GM23338 (cell line): ENCODE results near the gene IPO5. TPM values are rescaled to one million over a fixed set of nuclear protein-coding genes. Genes with fewer than 3 reads are reported as not detected.

Source experiments
- ATAC-seq: fragments of 200-7000 bp; cut with Tn5 transposase; 3 replicates; pipeline ENCODE4 v1.9.1; 2020
- DNase-seq: peaks from one replicate; pipeline ENCODE4 v3.0.0-alpha.2; 2015; ENCODE audit warnings: low spot score
- H2AFZ ChIP-seq: fragments of 200-600 bp; sonication (generic); 2 replicates; pipeline ENCODE4 v1.8.0; 2016; ENCODE audit warnings: antibody characterized with exemption, mild to moderate bottlenecking, moderate library complexity
- H3F3A ChIP-seq: fragments of 200-600 bp; sonication (generic); replicated peaks from 2 replicates; pipeline ENCODE4 v1.8.0; 2017; ENCODE audit warnings: antibody characterized with exemption, mixed run types, low read depth
- H3K27ac ChIP-seq: fragments of 200-600 bp; sonication (generic); 2 replicates; pipeline ENCODE4 v1.6.1; 2016; ENCODE audit warnings: low read depth
- H3K27me3 ChIP-seq: fragments of 200-600 bp; sonication (generic); 2 replicates; pipeline ENCODE4 v1.8.0; 2016; ENCODE audit warnings: mild to moderate bottlenecking, mixed run types, moderate library complexity; ENCODE audit not compliant: insufficient read depth
- H3K36me3 ChIP-seq: fragments of 200-600 bp; sonication (generic); 2 replicates; pipeline ENCODE4 v1.8.0; 2016; ENCODE audit warnings: mild to moderate bottlenecking; ENCODE audit not compliant: insufficient read depth
- H3K4me1 ChIP-seq: fragments of 200-600 bp; sonication (generic); 2 replicates; pipeline ENCODE4 v1.8.0; 2016; ENCODE audit warnings: mild to moderate bottlenecking, moderate library complexity; ENCODE audit not compliant: insufficient read depth
- H3K4me2 ChIP-seq: fragments of 200-600 bp; sonication (generic); 2 replicates; pipeline ENCODE4 v1.7.1; 2017; ENCODE audit warnings: mixed run types
- H3K4me3 ChIP-seq: fragments of 200-600 bp; sonication (generic); 2 replicates; pipeline ENCODE4 v1.6.1; 2016; ENCODE audit warnings: mixed run types
- H3K79me2 ChIP-seq: fragments of 200-600 bp; sonication (generic); replicated peaks from 2 replicates; pipeline ENCODE4 v1.8.0; 2017; ENCODE audit warnings: mild to moderate bottlenecking; ENCODE audit not compliant: insufficient read depth
- H3K9me2 ChIP-seq: fragments of 200-600 bp; sonication (generic); 2 replicates; pipeline ENCODE4 v1.8.0; 2017; ENCODE audit not compliant: insufficient read depth
- H4K20me1 ChIP-seq: fragments of 200-600 bp; sonication (generic); replicated peaks from 2 replicates; pipeline ENCODE4 v1.8.0; 2017; ENCODE audit warnings: mild to moderate bottlenecking; ENCODE audit not compliant: insufficient read depth
- H3K27ac Mint-ChIP-seq: 2 replicates; pipeline ENCODE4 v1.8.0; 2020; ENCODE audit warnings: inconsistent platforms, mild to moderate bottlenecking, moderate library complexity, mixed read lengths
- H3K27me3 Mint-ChIP-seq: 3 replicates; pipeline ENCODE4 v1.8.0; 2022; ENCODE audit warnings: low read depth, mild to moderate bottlenecking, moderate library complexity, mixed read lengths, inconsistent platforms; ENCODE audit not compliant: insufficient read depth, poor library complexity
- H3K36me3 Mint-ChIP-seq: 3 replicates; pipeline ENCODE4 v1.8.0; 2021; ENCODE audit warnings: low read depth, mild to moderate bottlenecking, inconsistent platforms, moderate library complexity, mixed read lengths
- H3K4me1 Mint-ChIP-seq: 3 replicates; pipeline ENCODE4 v1.8.0; 2020; ENCODE audit warnings: mild to moderate bottlenecking, inconsistent platforms, mixed read lengths
- H3K4me3 Mint-ChIP-seq: 3 replicates; pipeline ENCODE4 v1.8.0; 2021; ENCODE audit warnings: moderate library complexity, mild to moderate bottlenecking, inconsistent platforms, mixed read lengths
- H3K9me3 Mint-ChIP-seq: 3 replicates; pipeline ENCODE4 v1.8.0; 2020; ENCODE audit warnings: moderate library complexity, mild to moderate bottlenecking, inconsistent platforms, mixed read lengths
- EZH2 ChIP-seq: fragments of 200-600 bp; sonication (generic); IDR thresholded peaks from one replicate; pipeline ENCODE4 v1.8.0; 2017; ENCODE audit warnings: antibody characterized with exemption, mild to moderate bottlenecking, low read depth; ENCODE audit not compliant: unreplicated experiment
- JUNB ChIP-seq: IDR thresholded peaks from one replicate; pipeline ENCODE4 v1.6.1; 2016; ENCODE audit warnings: antibody characterized with exemption; ENCODE audit not compliant: unreplicated experiment
- POLR2AphosphoS5 ChIP-seq: IDR thresholded peaks from 2 replicates; pipeline ENCODE4 v1.6.1; 2016; ENCODE audit warnings: antibody characterized with exemption, low read depth
- STAT1 ChIP-seq: IDR thresholded peaks from one replicate; pipeline ENCODE4 v1.6.1; 2016; ENCODE audit warnings: antibody characterized with exemption; ENCODE audit not compliant: unreplicated experiment
- ZNF331 ChIP-seq: fragments of 250-450 bp; sonication (Bioruptor Pico); IDR thresholded peaks from 2 replicates; pipeline ENCODE4 v1.5.0; 2020; ENCODE audit warnings: low read depth, mild to moderate bottlenecking, moderate library complexity
- ZNF462 ChIP-seq: fragments of 250-450 bp; sonication (Bioruptor Pico); IDR thresholded peaks from 2 replicates; pipeline ENCODE4 v1.5.0; 2020; ENCODE audit warnings: mild to moderate bottlenecking, moderate library complexity
- polyA plus RNA-seq: library from polyadenylated mRNA; unstranded; fragments of >200 nt; fragmentation: Nextera tagmentation; extraction: Ambion mirVana; gene quantifications from 2 replicates; pipeline ENCODE4 v1.2.1, GENCODE V29; 2016
- total RNA-seq: library from RNA; depleted of rRNA; stranded (reverse); fragments of >200 nt; shearing (Covaris generic); gene quantifications from 2 replicates; pipeline ENCODE4 v1.2.3, GENCODE V29; 2014
- TF ChIP-seq, protein P1 (sequence below): IDR thresholded peaks from 2 replicates; pipeline ENCODE4 v1.6.1; 2016; ENCODE audit warnings: antibody characterized with exemption

Gene IPO5
- total and polyA plus RNA-seq, 2 experiments from 2014 or later: 124 to 353 TPM

GRCh38 chr13:97982286-97982685 is 28.8 kb downstream of the IPO5 start:
- no peaks in the 10 kb centered on the region for H3F3A ChIP-seq
- H3K27ac ChIP-seq: 0 out of 2 replicates have a peak overlapping the region, but pooled peaks have one; percentile 29
- Mint-ChIP-seq H3K27me3 (peaks cover 2% of the 10 kb centered on the region), H3K4me1 (peaks cover 20% of the 10 kb centered on the region), H3K9me3 (no peaks in the 10 kb centered on the region), H3K36me3 (peaks cover 70% of the 10 kb centered on the region), H3K4me3 (no peak overlapping the region), H3K27ac (no peak overlapping the region)
- H3K79me2 ChIP-seq: peaks cover 98% of the 10 kb centered on the region
- no peak overlapping the region for H2AFZ ChIP-seq
- no peak for TF ChIP-seq JUNB
- TF ChIP-seq POLR2AphosphoS5: no peak
- no peak for TF ChIP-seq STAT1
- no peak for TF ChIP-seq ZNF462 (CRISPR knock-in tag)
- TF ChIP-seq, protein P1, sequence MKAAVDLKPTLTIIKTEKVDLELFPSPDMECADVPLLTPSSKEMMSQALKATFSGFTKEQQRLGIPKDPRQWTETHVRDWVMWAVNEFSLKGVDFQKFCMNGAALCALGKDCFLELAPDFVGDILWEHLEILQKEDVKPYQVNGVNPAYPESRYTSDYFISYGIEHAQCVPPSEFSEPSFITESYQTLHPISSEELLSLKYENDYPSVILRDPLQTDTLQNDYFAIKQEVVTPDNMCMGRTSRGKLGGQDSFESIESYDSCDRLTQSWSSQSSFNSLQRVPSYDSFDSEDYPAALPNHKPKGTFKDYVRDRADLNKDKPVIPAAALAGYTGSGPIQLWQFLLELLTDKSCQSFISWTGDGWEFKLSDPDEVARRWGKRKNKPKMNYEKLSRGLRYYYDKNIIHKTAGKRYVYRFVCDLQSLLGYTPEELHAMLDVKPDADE: no peak
- TF ChIP-seq ZNF331 (CRISPR knock-in tag): no peak
- no peak for TF ChIP-seq EZH2
- ATAC-seq: no peak
- H3K4me1 ChIP-seq: peaks cover 3% of the 10 kb centered on the region; the same call in 1 of the 2 replicates
- H3K27me3 ChIP-seq: no peaks in the 10 kb centered on the region
- H3K4me3 ChIP-seq: no peak overlapping the region
- no peak overlapping the region for H3K4me2 ChIP-seq
- H4K20me1 ChIP-seq: peaks cover 29% of the 10 kb centered on the region
- no peak for DNase-seq
- H3K36me3 ChIP-seq: peaks cover 38% of the 10 kb centered on the region
- H3K9me2 ChIP-seq: no peaks in the 10 kb centered on the region
